ENCODE data around the gene YOD1.

Gene YOD1

DNA sequence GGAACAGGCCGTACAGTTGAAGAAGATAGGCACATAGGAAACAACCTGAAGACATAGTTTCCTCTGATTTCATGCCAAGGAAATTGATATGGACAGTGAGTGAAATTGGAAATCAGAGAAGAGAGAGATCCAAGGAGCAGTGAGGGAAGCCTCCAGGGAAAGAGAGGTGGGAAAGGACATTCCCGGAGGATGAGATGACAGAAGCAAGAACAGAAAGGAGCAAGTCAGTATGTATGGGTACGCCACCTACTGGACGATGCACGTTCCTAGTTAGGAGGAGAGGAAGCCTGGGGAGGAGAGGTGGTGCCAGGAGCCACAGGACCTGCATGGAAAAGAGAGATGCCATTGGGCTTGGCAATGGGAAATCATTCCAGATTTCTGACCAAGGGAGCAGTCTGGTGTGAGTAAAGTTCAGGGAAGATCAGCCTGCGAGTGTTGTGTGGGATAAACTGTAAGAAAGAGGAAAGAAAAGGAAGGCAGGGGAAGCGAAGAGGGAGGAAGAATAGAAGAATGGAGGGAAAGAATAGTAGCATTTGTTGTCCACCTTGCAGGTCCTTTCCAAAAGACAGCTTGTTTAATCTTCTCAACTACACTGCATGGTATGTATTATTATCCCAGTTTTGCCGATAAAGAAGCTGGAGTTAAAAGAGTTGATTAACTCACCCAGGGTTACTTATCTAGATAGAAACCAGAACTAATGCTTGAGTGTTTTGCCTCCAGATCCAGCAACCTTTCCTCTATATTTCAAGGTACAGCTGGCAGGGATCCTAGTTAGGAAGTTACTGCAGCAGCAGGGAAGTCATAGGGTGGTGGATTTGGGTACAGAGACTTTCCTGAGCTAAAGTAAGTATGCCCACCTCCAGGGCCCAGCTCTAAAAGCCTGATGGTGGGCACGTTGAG lies 45.8 kb downstream of the YOD1 start:
- no peak for DNase-seq

DNA sequence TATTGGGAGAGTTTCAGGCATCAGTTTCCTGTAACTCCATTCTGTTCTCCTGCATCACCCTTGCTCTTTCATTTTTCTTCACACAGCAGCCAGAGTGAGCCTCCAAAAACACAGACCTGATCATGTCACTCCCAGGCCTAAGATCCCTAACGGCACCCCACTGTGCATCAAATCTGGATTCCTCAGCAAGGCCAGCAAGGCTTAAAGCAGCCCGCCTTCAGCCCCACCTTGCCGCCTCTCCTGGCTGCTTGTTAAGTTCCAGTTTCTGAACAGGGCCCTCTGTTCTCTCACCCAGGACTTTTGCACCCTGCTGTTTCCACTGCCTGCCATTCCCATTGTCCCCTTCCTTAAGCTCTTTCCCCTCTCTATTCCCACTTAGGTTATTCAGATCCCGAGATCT lies 47.8 kb downstream of the YOD1 start:
- DNase-seq: no peak

DNA sequence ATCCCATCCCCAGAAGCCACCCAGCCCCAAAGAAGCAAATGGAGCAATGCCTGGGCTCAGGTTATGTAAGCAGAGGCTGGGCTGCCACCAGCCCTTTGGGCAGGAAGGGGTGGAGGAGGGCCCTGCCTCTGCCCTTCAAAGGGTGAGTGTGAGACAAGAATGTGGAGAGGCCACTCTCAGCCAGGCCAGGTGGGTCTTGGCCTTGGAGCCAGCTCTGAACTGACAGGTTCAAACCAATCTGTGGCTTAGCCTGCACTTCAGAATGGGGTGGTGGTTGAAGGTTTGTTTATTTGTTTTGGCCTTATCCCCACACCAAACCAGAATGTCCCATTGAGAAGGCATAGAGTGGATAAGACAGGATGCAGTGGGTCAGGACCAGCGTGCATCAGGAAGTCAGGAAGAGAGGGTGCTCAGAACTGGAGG lies 48.3 kb downstream of the YOD1 start:
- no peak for DNase-seq

DNA sequence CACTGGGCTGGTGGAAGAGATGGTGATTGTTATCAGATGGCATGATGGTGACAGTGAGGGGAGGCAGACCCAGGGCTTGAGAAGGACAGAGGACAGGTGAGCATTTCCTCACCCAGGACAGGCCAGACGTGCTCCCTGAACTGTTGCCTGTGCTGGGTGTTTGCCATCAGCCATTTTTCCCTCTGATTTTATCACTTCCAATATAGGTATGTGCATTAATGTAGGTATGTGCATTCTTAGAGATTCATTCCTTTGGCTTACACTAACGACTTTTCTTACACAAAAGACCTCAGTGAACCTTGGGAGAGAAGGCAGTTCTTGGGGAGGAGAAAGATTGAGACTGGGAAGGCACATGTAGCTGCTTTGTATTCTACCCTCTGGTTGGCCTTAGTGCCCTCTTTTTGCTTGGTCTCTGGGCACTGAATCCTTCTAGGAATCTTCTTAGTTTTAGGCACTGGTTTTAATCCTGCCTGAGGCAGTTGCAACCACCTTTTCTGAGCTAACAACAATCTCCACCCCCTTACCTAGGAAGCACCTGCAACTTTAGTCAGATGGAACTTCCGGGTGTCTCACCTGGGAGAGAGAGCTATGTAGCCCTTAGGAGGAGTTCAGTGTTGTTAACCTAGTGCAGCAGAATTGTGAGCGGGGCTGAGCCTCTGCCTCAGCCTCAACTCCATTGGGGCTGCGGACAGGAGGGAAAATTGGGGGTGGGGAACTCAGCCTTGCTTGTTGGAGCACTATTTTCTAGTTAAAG lies 49.3 kb downstream of the YOD1 start:
- no peak for DNase-seq

DNA sequence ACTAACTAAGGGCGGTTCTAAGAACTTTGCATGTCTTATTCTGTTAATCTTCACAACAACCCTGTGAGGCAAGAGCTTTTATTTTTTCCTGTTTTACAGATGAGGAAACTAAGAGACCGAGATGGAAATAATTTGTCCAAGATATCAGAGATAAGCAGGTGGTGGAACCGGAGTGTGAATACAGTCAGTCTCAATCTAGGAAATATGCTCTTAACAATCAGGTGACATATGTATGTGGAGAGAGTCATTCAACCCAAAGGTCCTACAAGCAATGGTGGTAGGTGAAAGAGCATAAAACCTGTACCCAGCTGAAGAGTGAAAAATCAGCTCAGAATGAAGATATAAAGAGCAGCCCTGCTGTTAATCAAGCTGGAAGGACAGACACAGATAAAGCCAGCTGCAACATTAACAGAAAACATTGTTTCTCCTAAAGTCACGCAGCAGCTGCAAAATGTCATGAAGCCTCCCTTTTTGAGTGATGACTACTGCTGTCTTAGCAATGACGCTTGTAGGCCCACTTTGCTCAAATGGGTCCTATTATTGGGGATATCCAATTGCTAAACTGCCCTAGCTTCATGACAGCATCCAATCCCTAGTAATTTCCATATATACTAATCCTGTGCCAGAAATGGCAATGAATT lies 50.2 kb downstream of the YOD1 start:
- DNase-seq: no peak

DNA sequence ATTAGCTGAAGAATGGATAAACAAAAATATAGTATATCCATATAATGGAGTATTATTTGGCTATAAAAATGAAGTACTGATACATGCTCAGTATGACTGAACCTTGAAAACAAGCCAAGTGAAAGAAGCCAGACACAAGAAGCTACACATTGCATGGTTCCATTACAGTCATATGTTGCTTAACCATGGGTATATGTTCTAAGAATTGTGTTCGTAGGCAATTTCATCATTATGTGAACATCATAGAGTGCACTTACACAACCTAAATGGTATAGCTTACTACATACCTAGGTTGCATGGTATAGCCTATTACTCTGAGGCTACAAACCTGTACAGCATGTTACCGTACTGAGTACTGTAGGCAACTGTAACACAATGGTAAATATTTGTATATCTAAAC lies 52.2 kb downstream of the YOD1 start:
- DNase-seq: no peak

Measured in NCI-H187 (cell line).